DMS114 treated with DMSO at 0.1 percent for 48 hours (cell line): ENCODE measurements around the gene PHACTR3.

Experiments
- DNase-seq: peaks from one replicate; lab custom pipeline; 2025; ENCODE audit not compliant: unreplicated experiment; lab: John Stamatoyannopoulos, UW

Gene PHACTR3

GRCh38 chr20:59645271-59645670 is 40.9 kb downstream of the PHACTR3 start:
- no peak for DNase-seq

- no peak for DNase-seq
These were observed 41.4 kb downstream of the PHACTR3 start for GRCh38 chr20:59645761-59646171.

GRCh38 chr20:59646487-59646886 is 42.1 kb downstream of the PHACTR3 start:
- no peak for DNase-seq

- DNase-seq = no peak
These were observed 42.9 kb downstream of the PHACTR3 start for GRCh38 chr20:59647271-59647670.

GRCh38 chr20:59648466-59649070 is 44.2 kb downstream of the PHACTR3 start:
- DNase-seq = no peak

GRCh38 chr20:59650418-59650817 is 46.1 kb downstream of the PHACTR3 start:
- no peak for DNase-seq

GRCh38 chr20:59652381-59652780 is 48.0 kb downstream of the PHACTR3 start:
- no peak for DNase-seq

- no peak for DNase-seq
These were observed 52.1 kb downstream of the PHACTR3 start for GRCh38 chr20:59656417-59656816.

- DNase-seq = no peak
These were observed 53.2 kb downstream of the PHACTR3 start for GRCh38 chr20:59657459-59658046.

GRCh38 chr20:59660471-59660870 is 56.1 kb downstream of the PHACTR3 start:
- DNase-seq = no peak

- no peak for DNase-seq
These were observed 56.8 kb downstream of the PHACTR3 start for GRCh38 chr20:59661153-59661552.

GRCh38 chr20:59661621-59662020 is 57.3 kb downstream of the PHACTR3 start:
- DNase-seq = no peak

GRCh38 chr20:59662161-59662560 is 57.8 kb downstream of the PHACTR3 start:
- no peak for DNase-seq

- DNase-seq = no peak
These were observed 58.6 kb downstream of the PHACTR3 start for GRCh38 chr20:59662856-59663512.

GRCh38 chr20:59663513-59664060 is 59.2 kb downstream of the PHACTR3 start:
- no peak for DNase-seq

- no peak for DNase-seq
These were observed 60.1 kb downstream of the PHACTR3 start for GRCh38 chr20:59664421-59664941.

- DNase-seq = no peak
These were observed 61.6 kb downstream of the PHACTR3 start for GRCh38 chr20:59665656-59666555.

- no peak for DNase-seq
These were observed 62.2 kb downstream of the PHACTR3 start for GRCh38 chr20:59666586-59666985.

- no peak for DNase-seq
These were observed 62.8 kb downstream of the PHACTR3 start for GRCh38 chr20:59667131-59667530.

- no peak for DNase-seq
These were observed 63.7 kb downstream of the PHACTR3 start for GRCh38 chr20:59667981-59668515.
